Measurements from ENCODE around the gene MALSU1. TPM values are rescaled to one million over a fixed set of nuclear protein-coding genes. Genes with fewer than 3 reads are reported as not detected.
A peak's percentile ranks its signal among the peaks of the same experiment; 100 is the strongest.

Gene MALSU1
- total RNA-seq, 1 donor from 2014 or later = 46.2 TPM

DNA sequence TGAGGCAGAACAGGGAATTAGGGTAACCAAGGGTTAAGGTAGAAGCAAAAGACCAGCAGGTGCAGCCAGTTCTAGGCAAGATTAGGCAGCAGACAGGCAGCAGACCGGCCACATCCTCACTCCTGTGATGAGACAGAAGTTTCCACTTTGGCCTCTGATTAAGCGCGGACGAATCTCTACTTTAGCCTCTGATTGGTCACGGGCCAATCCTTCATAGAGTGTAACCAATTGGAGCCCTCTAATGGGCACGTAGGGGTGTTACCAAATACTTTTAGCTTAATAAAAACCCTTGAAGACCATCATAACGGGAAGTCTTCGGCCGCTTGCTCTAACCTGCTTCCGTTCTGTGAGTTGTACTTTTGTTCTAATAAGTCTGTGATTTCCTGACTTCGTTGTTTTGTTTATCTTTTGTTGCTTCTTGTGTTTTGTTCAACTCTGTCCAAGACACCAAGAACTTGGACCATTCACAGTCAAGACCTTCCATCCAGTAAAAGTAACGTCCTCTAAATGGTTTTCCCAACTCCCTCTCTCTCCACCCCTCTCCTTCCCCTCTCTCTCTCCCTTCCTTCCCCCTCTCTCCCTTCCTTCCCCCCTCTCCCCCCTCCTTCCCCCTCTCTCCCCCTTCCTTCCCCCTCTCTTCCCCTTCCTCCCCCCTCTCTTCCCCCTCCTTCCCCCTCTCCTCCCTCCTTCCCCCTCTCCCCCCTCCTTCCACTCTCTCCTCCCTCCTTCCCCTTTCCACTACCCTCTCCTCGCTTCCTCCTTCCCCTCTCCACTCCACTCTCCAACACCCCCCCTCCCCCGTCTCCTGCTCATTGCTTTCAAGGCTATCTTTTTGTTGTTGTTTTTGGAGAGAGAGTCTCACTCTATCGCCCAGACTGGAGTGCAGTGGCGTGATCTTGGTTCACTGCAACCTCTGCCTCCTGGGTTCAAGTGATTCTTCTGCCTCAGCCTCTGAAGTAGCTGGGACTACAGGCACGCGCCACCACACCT lies 13.2 kb upstream of the MALSU1 start:
- Mint-ChIP-seq H3K27ac (ENCODE audit: unreplicated experiment) (no peak overlapping the region), H3K4me1 (ENCODE audit: unreplicated experiment) (no peaks in the 10 kb centered on the region), H3K9me3 (ENCODE audit: unreplicated experiment) (no peaks in the 10 kb centered on the region), H3K27me3 (ENCODE audit: unreplicated experiment) (no peaks in the 10 kb centered on the region), H3K4me3 (ENCODE audit: unreplicated experiment) (no peak overlapping the region), H3K36me3 (ENCODE audit: unreplicated experiment) (no peaks in the 10 kb centered on the region)
- peak; percentile 54 for DNase-seq (ENCODE audit: extremely low spot score, unreplicated experiment)
- TF ChIP-seq, protein P1, sequence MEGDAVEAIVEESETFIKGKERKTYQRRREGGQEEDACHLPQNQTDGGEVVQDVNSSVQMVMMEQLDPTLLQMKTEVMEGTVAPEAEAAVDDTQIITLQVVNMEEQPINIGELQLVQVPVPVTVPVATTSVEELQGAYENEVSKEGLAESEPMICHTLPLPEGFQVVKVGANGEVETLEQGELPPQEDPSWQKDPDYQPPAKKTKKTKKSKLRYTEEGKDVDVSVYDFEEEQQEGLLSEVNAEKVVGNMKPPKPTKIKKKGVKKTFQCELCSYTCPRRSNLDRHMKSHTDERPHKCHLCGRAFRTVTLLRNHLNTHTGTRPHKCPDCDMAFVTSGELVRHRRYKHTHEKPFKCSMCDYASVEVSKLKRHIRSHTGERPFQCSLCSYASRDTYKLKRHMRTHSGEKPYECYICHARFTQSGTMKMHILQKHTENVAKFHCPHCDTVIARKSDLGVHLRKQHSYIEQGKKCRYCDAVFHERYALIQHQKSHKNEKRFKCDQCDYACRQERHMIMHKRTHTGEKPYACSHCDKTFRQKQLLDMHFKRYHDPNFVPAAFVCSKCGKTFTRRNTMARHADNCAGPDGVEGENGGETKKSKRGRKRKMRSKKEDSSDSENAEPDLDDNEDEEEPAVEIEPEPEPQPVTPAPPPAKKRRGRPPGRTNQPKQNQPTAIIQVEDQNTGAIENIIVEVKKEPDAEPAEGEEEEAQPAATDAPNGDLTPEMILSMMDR (IDR thresholded peaks at IDR 0.05) = no peak

- no peak for DNase-seq (ENCODE audit: extremely low spot score, unreplicated experiment)
- H3K27me3 Mint-ChIP-seq (ENCODE audit: unreplicated experiment) = no peaks in the 10 kb centered on the region
- H3K4me1 Mint-ChIP-seq (ENCODE audit: unreplicated experiment) = no peaks in the 10 kb centered on the region
- no peaks in the 10 kb centered on the region for H3K36me3 Mint-ChIP-seq (ENCODE audit: unreplicated experiment)
- TF ChIP-seq, protein P1 (IDR thresholded peaks at IDR 0.05) = no peak
- no peak overlapping the region for H3K4me3 Mint-ChIP-seq (ENCODE audit: unreplicated experiment)
- no peaks in the 10 kb centered on the region for H3K9me3 Mint-ChIP-seq (ENCODE audit: unreplicated experiment)
- no peak overlapping the region for H3K27ac Mint-ChIP-seq (ENCODE audit: unreplicated experiment)
Measured at GRCh38 chr7:23287612-23288011, 11.5 kb upstream of the MALSU1 start.

DNA sequence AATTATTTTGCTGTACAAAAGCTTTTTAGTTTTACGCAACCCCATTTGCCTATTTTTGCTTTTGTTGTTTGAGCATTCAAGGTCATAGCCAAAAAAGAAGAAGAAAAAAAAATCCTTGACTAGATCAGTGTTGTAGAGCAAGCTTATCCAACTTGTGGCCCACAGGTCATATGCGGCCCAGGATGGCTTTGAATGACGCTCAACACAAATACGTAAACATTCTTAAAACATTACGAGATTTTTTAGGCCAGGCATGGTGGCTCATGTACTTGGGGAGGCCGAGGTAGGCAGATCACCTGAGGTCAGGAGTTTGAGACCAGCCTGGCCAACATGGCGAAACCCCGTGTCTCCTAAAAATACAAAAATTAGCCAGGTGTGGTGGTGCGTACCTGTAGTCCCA lies 8.1 kb upstream of the MALSU1 start:
- Mint-ChIP-seq H3K4me3 (ENCODE audit: unreplicated experiment) (no peak overlapping the region), H3K27ac (ENCODE audit: unreplicated experiment) (no peak overlapping the region)
- TF ChIP-seq, protein P1 (IDR thresholded peaks at IDR 0.05) = no peak

DNA sequence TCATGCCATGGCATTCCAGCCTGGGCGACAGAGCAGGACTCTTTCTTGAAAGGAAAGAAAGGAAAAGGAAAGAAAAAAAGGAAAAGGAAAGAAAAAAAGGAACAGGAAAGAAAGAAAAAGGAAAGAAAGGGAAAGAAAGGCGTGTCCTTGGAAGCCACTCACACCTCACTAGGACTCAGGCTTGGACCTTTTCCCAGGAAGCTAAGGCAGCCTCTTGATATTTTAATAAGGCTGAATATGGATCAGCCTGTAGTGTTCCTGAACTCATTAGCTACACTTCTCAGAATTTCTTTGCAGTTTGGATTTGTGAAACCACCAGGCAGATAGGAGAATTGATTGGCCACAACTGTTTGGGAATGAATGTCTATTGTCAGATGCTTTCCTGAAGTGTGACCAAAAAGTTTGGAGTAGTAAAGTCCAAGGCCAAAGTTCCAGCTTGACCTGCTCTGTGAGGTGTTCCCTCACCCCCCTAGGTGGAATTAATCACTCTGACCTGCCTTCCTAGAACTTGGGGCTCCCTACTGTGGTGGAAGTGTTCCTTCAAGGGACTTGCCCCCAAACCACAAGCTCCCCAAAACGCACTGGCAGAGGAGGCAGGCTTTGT lies 7.1 kb upstream of the MALSU1 start:
- Mint-ChIP-seq H3K4me3 (ENCODE audit: unreplicated experiment) (no peak overlapping the region), H3K4me1 (ENCODE audit: unreplicated experiment) (no peaks in the 10 kb centered on the region), H3K36me3 (ENCODE audit: unreplicated experiment) (no peaks in the 10 kb centered on the region), H3K27ac (ENCODE audit: unreplicated experiment) (no peak overlapping the region), H3K9me3 (ENCODE audit: unreplicated experiment) (no peaks in the 10 kb centered on the region), H3K27me3 (ENCODE audit: unreplicated experiment) (no peaks in the 10 kb centered on the region)
- TF ChIP-seq, protein P1 (IDR thresholded peaks at IDR 0.05) = no peak
- no peak for DNase-seq (ENCODE audit: extremely low spot score, unreplicated experiment)

More for the DNA sequence above, 8.1 kb upstream of the MALSU1 start:
- Mint-ChIP-seq H3K4me1 (ENCODE audit: unreplicated experiment) (no peaks in the 10 kb centered on the region), H3K36me3 (ENCODE audit: unreplicated experiment) (no peaks in the 10 kb centered on the region), H3K27me3 (ENCODE audit: unreplicated experiment) (no peaks in the 10 kb centered on the region), H3K9me3 (ENCODE audit: unreplicated experiment) (no peaks in the 10 kb centered on the region)
- DNase-seq (ENCODE audit: extremely low spot score, unreplicated experiment) = no peak

- DNase-seq (ENCODE audit: extremely low spot score, unreplicated experiment) = no peak
- Mint-ChIP-seq H3K27me3 (ENCODE audit: unreplicated experiment) (no peaks in the 10 kb centered on the region), H3K36me3 (ENCODE audit: unreplicated experiment) (no peaks in the 10 kb centered on the region), H3K4me1 (ENCODE audit: unreplicated experiment) (peaks cover 2% of the 10 kb centered on the region), H3K4me3 (ENCODE audit: unreplicated experiment) (no peak overlapping the region), H3K9me3 (ENCODE audit: unreplicated experiment) (no peaks in the 10 kb centered on the region), H3K27ac (ENCODE audit: unreplicated experiment) (no peak overlapping the region)
- TF ChIP-seq, protein P1 (IDR thresholded peaks at IDR 0.05) = no peak
Measured at GRCh38 chr7:23292623-23293022, 6.5 kb upstream of the MALSU1 start.
